HG03457 (cell line): ENCODE results near the gene CST5.
"Not testable (repeated sequence)": the region's sequence is repeated elsewhere in the genome, so short reads cannot be mapped to it uniquely, and the experiment has no call there.

Source experiments
- ATAC-seq: cut with Tn5 transposase; IDR thresholded peaks from one replicate; pipeline ENCODE4 v1.9.1; 2021; ENCODE audit warnings: moderate number of reproducible peaks; ENCODE audit not compliant: unreplicated experiment

CST5 gene

DNA sequence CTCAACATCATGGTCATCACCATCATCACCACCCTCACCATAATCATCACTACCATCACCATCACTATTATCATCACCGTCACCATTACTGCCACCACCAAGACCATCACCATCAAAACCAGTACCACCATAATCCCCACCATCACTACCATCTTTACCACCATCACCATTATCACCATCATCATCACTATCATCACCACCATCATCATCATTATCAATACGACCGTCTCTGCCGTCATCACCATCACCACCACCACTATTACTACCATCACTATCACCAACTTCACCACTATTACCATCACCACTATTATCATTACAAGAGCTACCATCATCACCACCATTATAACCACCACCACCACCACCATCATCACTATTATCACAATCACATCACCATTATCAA, 11.3 kb upstream of the CST5 start:
- ATAC-seq = not testable (repeated sequence)

DNA sequence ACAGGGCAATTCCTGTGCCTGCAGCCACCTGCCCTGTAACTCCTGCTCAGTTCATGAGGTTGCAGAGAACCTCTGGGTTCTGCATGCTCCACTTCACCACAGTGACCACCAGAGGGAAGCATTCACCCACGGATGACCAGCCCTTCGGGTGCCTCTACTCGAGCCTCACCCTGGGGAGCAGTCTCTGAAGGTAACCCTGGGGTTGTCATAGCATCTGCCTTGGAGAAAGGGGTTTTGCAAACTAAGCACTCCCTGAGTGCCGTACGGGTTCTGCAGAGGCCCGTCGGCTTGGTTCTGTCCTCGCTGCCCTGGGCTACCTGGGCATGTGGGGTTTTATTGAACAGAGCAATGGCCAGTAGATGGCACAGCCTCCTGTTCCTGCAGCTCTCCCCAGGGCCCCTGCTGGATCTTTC, 10.2 kb upstream of the CST5 start:
- ATAC-seq = no peak

DNA sequence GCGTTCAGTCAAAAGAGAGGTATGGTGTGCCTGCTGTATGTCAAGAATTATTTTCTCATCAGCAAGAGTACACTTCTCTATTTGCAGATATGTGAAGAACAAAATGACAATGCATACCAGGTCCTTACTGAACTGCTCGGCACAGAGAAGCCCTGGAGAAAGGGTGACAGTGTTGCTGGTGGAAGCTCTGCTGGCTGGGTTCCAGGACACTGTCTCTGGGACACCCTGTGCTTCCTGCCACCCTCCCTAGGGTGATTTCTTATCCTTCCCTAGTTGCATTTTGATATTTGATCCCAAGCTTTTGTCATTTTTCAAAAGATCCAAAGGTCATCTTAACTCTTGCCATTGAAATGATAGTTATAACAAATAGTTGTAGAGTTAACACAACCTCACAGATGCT, 8.3 kb upstream of the CST5 start:
- no peak for ATAC-seq

DNA sequence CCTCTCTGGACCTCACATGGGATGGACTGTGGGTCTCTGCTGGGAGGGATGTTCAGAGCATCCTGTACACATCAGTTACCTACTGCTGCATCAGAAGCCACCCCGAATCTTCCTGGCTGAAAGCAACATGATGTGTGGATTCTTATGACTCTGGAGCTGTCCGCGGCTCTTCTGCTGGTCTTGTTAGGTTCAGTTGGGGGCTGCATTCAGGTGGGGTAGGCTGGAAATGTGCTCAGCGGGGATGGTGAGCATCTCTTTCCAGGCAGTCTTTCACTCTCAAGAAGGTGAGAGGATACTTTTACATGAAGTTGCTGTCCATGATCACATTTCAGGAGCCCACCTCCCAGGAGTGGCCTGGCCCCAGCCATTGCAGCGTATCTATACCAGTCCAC, 5.2 kb upstream of the CST5 start:
- ATAC-seq = no peak

DNA sequence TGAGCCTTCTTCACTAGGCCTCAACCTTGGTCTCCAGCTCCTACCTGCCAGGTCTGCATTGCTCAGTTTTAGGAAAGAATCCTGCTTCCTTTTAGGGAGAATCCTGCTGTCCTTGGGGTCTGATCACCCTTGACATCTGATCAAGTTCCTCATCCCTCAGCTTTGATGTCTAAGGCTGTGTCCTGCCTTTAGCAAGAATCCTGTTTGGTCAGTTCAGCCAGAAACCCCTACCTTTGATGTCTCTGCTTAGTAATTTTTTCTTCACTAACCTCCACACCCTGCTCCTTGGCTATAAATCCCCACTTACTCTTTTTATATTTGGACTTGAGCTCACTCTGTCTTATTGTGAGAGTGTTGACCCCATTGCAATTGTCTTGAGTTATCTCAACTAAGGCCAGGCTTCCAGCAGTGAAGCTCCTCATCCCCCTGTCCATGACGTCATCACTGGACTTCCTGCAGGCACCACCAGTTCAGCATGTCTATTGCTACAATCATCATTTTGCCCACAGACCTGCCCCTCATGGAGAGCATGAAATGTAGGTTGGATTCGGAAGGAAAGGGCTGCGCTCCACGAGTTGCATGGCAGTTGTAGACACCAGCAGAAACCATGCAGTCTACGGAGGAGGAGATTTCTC, 4.7 kb upstream of the CST5 start:
- ATAC-seq = no peak

DNA sequence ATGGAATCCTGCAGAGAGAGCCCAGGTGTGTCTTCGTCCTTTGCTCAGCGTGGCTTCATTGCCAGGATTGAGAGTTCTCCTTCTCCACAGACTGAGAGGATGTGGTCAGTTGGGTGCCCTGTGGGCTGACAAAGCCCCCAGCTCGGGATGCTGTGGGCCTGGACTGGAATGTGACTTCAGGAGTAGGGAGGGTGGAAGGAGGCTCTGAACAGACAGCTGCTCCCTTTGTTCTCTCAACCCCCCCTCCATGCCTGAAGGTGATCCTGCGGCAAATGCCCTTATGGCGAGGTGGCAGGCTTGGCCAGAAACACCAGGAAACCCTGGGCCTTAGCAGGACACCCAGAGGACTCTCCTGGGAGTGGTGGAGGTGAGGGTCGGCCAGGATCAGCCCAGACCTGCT, 1.8 kb upstream of the CST5 start:
- ATAC-seq = no peak

DNA sequence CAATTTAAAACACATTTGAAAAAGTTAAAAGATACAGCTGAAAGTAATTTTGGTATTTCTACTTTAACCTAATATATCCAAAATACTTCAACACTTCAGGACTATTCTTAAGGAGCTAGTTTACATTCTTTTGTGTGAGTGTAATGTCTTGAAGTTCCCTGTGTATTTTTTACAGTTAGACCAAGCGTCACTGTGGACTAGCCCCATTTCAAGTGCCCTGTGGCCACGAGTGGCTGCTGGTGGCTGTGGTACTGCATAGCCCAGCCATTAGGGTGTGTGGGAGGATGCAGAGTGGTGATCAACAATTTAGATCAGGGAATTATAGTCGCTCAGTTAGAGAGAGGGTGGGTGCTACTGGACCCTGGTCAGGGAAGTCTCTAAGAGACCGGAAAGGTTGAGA, 869 bp upstream of the CST5 start:
- ATAC-seq = no peak

DNA sequence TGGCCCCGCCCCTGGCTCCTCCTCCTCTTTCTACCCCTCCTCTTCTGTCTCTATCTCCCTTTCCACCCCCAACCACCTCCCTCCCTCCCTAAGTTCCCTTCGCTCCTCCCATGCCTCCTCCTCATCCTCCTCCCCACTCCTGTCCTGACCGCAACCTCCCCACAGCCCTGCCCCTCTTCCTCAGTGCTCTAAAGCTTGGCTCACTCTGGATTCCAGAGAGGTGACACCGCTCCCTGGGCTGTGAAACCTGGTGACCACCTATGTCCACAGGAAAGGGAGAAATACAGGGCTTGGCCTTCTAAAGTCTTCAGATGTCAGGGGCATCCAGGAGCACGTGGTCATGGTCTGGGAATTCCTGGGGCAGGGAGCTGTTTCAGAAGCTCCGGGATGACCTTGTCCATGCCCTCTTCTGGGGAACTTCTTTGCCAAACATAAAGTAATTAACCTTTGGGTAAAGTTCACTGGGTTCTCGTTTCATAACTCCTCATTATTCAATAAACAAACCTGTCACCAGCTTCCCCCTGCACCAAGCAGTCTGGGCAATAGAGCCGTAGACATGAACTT, 345 bp upstream of the CST5 start:
- ATAC-seq = no peak

DNA sequence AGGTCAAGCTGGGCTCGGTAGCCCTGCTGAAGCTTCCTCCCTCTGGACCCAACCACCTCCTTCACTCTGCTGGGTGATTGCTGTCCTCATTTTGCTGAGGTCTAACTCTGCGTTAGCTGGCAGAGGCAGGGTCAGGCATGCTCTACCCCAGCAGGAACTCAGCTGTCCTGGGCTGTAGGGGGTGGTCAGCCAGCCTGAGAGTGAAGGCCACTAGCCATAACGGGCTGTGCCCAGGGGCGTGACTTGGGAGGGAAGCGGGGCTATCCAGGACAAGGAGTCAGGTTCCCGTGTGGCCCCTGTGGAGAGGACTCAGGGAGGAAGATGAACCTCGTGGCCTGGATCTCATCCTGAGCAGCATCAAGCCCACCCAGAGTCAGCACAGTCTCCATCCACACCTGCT, 761 bp downstream of the CST5 start:
- ATAC-seq = no peak

DNA sequence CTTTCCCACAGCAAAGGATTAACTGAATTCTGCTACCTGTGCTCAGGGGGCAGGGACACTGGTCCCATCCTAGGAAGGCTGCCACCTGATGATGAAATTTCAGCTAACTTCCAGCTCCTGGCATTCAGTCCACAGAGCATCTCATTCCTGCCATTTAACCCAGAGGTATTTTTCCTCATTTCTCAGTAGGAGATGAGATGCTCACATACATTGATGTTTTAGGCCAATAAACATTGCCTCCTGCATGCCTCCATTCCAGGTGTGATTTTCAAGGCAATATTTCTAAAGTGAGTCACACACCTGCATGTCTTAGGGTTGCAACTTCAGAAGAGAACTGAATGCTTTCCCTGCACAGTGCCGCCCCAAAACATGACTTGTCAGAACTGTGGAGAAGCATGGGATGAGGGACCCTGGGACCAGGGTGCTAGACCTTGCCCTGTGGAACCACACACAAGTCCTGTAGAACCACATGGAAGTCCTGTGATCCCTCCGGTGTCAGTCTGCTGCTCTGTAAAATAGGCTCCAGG, 1.5 kb downstream of the CST5 start:
- not testable (repeated sequence) for ATAC-seq

DNA sequence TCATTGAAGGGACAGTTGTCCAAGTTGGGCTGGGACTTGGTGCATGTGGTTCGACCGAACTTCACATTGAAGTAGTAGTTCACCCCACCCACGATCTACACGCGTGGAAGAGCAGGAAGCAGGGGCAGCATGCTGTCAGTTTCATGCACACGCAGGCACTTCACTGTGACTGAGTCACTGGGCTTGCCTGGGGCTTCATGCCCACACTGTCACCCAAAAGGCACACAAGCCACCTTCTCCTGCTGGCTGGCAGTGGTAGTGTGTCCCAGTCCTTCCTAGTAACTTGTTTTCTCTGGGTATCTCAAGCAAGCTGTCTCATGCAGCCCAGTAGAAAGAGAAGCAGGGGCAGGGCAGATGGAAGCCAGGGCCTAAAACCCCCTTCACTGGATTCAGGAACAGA, 2.0 kb downstream of the CST5 start:
- no peak for ATAC-seq

DNA sequence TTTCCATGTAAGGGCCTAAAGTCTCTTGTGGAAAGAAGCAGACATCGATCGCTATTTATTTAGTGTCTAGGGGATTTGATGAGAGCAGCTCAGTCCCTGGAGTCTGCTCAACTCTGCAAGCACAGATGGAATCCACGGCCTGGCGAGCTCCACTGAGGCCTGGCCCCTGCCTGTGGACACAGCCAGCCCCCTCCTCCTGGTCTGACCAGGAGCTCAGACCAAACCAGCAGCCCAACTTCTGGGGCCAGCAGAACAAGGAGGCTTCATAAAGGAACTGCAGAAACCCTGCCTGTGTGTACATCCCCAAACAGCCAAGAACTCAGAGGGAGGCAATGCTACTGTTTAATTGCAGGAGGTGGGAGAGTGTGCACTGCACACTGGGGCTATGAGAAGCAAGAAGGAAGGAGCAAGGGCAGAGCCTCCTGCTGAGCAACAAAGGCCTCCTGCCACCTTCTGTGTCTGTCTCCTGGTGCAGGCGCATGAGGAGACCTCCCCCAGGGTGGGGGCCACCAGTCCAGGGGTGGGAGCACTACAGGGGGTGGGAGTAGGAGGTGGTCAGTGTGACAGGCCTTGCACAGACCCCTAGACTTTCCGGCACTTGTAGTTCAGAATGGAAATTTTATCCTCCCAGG, 3.8 kb downstream of the CST5 start:
- ATAC-seq = no peak

DNA sequence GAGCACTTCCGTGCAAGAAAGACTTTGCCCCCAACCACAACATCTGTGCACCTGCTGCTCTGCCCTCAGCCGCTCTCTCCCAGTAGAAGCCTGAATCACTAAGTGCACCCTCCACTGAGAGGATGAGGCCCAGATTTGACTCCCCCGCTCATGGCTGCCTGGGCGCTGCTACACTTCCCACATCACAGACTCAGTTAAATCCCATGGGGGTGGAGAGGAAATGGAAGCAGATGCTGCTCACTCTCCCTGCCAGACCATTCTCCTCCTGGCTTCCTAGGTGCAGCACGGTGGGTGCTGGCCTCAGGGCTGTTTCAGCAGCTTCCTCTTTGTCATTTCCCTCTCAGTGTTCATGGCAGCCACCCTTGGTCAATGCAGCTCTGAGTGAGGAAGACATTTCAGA, 4.8 kb downstream of the CST5 start:
- no peak for ATAC-seq

DNA sequence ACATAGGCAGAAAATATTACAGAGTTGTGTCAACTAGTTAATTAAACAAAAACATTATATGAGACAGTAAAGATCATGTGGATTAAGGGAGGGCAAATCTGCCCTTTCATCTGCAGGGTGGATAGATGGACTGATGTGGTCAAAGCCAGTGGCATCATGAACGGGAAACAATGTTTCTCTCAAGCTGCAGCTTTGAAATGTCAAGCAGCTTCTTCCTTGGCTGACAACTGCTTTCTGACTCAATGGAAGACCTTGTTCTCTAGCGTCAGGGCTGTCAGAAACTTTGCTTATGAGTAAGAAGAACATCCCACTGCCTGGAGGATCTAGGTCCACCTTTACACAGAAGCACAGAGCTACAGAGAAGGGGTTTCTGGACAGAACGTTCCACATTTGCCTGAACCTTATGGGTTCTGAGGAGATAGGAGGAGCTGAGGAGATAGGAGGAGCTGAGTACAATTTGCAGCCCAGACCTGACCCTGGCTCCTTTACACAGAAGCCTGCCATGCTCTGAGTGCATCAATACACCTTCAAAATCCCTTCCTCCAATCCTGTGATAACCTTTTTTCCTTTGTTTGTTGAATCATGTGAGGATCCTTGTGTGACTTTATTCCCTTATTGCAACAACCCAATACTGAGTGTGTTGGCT, 6.1 kb downstream of the CST5 start:
- no peak for ATAC-seq

DNA sequence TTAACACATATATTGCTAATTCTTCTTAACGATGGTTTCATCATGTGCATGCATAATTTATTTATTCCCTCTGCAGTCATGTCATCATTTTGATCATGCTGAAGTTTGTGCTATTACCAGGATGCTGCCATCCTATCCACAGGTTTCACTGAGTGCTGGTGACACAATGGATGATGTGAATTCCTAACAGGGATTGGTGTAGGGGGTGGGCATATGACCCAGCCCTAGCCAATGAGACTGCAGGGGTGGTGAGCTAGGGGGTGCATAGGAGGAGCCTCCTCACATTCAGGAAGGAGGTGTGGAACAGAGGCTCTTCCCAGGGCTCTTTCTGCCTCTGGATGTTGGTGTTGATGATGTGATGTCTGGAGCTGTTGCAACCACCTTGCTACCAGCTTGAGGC, 7.5 kb downstream of the CST5 start:
- ATAC-seq = no peak

DNA sequence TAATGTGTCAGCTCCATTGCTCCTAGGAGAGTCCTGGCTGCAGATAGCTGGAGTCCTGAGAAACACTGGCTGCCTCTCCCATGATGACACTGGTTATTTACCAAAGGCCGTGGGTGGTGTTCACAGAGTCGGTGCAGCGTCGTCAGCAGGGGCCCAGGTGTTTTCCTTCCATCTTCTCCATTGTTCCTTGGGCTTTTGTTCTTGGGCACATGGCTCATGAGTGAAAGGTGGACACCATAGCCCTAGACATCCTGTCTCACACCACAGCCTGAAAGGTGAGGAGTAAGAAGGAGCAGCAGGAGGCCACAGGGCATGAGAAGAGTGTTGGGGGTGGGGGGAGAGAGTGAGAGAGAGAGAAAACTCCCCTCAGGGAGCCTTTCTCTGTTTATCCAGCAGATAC, 9.1 kb downstream of the CST5 start:
- ATAC-seq = no peak

DNA sequence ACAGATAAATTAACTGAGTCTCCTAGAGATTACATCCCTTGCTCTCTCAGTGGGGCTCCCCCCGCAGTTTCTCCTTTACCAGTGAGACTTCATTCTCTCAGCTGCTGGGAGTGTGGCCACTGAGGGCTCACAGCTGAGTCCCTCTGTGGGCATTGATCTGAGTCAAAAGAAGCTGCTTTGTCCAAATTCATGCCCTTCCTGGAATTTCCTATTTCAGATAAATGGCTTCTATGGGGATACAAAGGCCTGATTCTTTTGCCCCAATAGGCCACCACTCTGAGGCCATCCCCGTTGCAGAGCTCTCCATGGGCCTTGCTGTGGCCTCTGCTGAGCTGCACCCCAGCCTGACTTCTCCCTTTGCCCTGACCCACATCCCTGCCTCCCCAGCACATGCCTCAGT, 10.0 kb downstream of the CST5 start:
- no peak for ATAC-seq

DNA sequence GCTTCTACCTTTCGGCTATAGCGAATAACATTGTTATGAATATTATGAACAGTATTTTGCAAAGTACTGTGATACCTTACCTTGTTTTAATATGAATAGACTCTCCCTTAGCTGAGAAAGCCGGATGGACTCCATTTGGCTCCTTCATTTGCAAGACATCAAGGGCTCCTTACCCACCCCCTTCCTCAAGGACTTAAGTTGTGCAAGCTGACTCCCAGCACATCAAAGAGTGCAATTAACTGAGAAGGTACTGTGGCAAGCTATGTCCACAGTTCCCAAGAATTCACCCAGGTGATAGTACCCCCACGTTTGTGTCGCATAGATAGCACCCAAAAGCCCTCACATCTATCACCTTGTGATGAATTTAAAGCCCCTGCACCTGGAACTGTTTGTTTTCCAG, 11.2 kb downstream of the CST5 start:
- ATAC-seq = no peak

DNA sequence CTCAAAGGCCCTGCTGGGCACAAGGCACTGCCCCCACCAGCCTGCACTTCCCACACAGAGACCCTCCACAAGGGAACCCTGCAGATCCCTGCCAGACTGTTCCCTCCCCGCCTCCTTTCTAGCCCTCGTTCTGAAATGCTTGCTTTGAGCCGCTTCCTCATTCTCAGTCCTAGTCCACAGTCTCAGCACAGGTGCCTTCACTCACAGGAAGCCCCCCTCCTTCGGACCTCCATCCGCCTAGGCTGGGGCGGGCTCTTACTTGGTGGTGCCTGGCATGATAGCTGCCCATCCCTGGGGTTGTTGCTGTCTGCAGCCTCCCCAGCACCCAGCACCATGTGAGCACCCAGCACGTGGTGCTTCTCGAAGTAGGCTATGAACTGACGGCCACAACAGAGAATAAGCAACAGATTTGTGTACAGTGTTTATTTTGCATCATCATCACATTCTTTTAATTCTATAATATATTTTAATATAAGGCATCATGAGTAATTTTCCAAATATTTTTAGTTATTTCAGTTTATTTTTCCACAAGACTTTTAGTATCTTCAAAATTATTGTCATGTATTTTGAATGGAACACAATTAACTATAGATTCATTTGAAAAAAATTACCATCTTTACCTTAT, 12.3 kb downstream of the CST5 start:
- no peak for ATAC-seq

DNA sequence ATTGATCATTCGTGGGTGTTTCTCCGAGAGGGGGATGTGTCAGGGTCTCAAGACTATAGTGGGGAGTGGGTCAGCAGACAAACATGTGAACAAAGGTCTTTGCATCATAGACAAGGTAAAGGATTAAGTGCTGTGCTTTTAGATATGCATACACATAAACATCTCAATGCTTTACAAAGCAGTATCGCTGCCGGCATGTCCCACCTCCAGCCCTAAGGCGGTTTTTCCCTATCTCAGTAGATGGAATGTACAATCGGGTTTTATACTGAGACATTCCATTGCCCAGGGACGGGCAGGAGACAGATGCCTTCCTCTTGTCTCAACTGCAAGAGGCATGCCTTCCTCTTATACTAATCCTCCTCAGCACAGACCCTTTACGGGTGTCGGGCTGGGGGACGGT, 18.8 kb downstream of the CST5 start:
- ATAC-seq = not testable (repeated sequence)

DNA sequence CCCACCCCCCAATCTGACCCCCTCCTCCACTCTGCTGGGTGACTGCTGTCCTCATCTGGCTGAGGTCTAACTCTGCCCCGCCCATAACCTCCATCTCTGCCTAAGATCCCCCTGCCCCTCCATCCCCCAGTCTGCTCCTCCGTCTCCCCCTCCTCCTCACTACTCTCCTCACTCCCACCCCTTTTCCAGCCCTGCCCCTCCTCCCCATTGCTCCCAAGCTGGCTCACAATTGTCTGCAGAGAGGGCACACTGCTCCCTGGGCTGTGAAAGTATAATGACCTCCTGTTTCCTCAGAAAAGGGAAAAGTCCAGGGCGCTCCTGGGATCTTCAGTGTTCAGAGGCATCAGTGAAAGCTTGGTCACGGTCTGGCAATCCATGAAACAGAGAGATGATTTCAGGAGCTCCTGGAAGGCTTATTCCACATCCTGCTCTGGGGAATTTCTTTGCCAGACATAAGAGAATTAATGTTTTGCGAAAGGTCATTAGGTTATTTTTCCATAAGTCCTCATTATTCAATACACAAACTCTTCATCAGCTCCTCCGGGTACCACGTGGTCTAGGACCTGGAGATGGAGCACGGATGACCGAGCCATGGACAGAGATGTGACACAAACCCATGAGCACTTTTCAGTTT, 21.5 kb downstream of the CST5 start:
- ATAC-seq = no peak
